Measurements from ENCODE around the gene EFNA2. TPM values are rescaled to one million over a fixed set of nuclear protein-coding genes. Genes with fewer than 3 reads are reported as not detected.

EFNA2 gene
- total and polyA plus RNA-seq, 8 donors: 0.15 to 21.1 (median 0.55) TPM; not detected in 5

- Histone ChIP-seq H3K27ac (peak overlapping the region; percentile 80 to 100 (median 100)), H3K9me3 (no peaks in the 10 kb centered on the region), H3K4me1 (peaks cover 56 to 71% (median 66%) of the 10 kb centered on the region in 4 donors), H3K36me3 (peaks cover 50 to 63% (median 57%) of the 10 kb centered on the region in 4 donors), H3K27me3 (no peaks in the 10 kb centered on the region), H3K4me3 (peak overlapping the region; percentile 68 to 94 (median 84))
- peak; percentile 90 to 94 for DNase-seq
- 0 to 2% (median 1%) methylated on average over 10 to 26 of the region's 26 CpGs for WGBS, 5 donors
- intact Hi-C loops (cut with DNase I; ENCODE audit: low total_unique reads): no loop called here
- TF ChIP-seq POLR2AphosphoS5 (IDR thresholded peaks at IDR 0.05) (peak; percentile 29 to 76 (median 70)), EP300 (IDR thresholded peaks at IDR 0.05) (peak; percentile 50), POLR2A (IDR thresholded peaks at IDR 0.05) (no peak), CTCF (IDR thresholded peaks at IDR 0.05) (peak in 2 of 7 experiments; percentile 11 to 31)
Observed at GRCh38 chr19:1252821-1253513, 32.7 kb upstream of the EFNA2 start.

GRCh38 chr19:1253514-1254080 is 32.1 kb upstream of the EFNA2 start:
- whole genome bisulfite sequencing, 5 donors: 27 to 35% (median 32%) methylated on average over 6 to 23 of the region's 23 CpGs
- intact Hi-C loops (cut with DNase I; ENCODE audit: low total_unique reads): no loop called here
- peaks cover 59 to 75% (median 70%) of the 10 kb centered on the region in 4 donors for H3K4me1 ChIP-seq
- H3K36me3 ChIP-seq: peaks cover 56 to 69% (median 61%) of the 10 kb centered on the region in 4 donors
- no peak for TF ChIP-seq CTCF (IDR thresholded peaks at IDR 0.05)
- TF ChIP-seq POLR2AphosphoS5 (IDR thresholded peaks at IDR 0.05): peak; percentile 5 to 58 (median 35)
- DNase-seq: no peak
- H3K4me3 ChIP-seq: peak overlapping the region; percentile 68 to 94 (median 84)
- no peaks in the 10 kb centered on the region for H3K9me3 ChIP-seq
- no peaks in the 10 kb centered on the region for H3K27me3 ChIP-seq
- peak overlapping the region; percentile 80 to 100 (median 100) for H3K27ac ChIP-seq

- H3K4me3 ChIP-seq: peak overlapping the region; percentile 68 to 94 (median 84)
- peak in 1 of 2 donors; percentile 47 for DNase-seq
- WGBS, 5 donors: 64 to 75% (median 73%) methylated on average over 8 to 37 of the region's 37 CpGs
- peaks cover 64 to 80% (median 75%) of the 10 kb centered on the region in 4 donors for H3K4me1 ChIP-seq
- H3K9me3 ChIP-seq: no peaks in the 10 kb centered on the region
- H3K36me3 ChIP-seq: peaks cover 57 to 69% (median 61%) of the 10 kb centered on the region in 4 donors
- no peaks in the 10 kb centered on the region for H3K27me3 ChIP-seq
- H3K27ac ChIP-seq: peak overlapping the region; percentile 80 to 100 (median 100)
- TF ChIP-seq POLR2A (IDR thresholded peaks at IDR 0.05): no peak
- peak; percentile 13 to 27 (median 25) for TF ChIP-seq POLR2AphosphoS5 (IDR thresholded peaks at IDR 0.05)
- intact Hi-C loops (cut with DNase I; ENCODE audit: low total_unique reads): no loop called here
Observed at GRCh38 chr19:1254081-1254527, 31.6 kb upstream of the EFNA2 start.

GRCh38 chr19:1254530-1255185 is 31.0 kb upstream of the EFNA2 start:
- DNase-seq: no peak
- Histone ChIP-seq H3K27ac (peak overlapping the region; percentile 80 to 100 (median 100)), H3K4me1 (peaks cover 70 to 85% (median 80%) of the 10 kb centered on the region in 4 donors), H3K4me3 (peak overlapping the region in 3 of 4 donors; percentile 68 to 94 (median 85)), H3K36me3 (peaks cover 57 to 69% (median 61%) of the 10 kb centered on the region in 4 donors), H3K9me3 (no peaks in the 10 kb centered on the region), H3K27me3 (no peaks in the 10 kb centered on the region)
- no peak for TF ChIP-seq CTCF (IDR thresholded peaks at IDR 0.05)
- TF ChIP-seq POLR2AphosphoS5 (IDR thresholded peaks at IDR 0.05): peak in 2 of 3 donors; percentile 3 to 5
- intact Hi-C loops (cut with DNase I; ENCODE audit: low total_unique reads): no loop called here
- 79 to 83% (median 80%) methylated on average over 19 to 20 of the region's 20 CpGs for WGBS, 5 donors

All from stomach (tissue), 9 donors.